Ovary (tissue), 9 donors: Measurements from ENCODE around the gene DAP. TPM values are rescaled to one million over a fixed set of nuclear protein-coding genes. Genes with fewer than 3 reads are reported as not detected.
A peak's percentile ranks its signal among the peaks of the same experiment; 100 is the strongest.
"Not testable (repeated sequence)": the region's sequence is repeated elsewhere in the genome, so short reads cannot be mapped to it uniquely, and the experiment has no call there.

Experiments
- DNase-seq, 5 donors: peaks; one replicate each; pipeline ENCODE4 v3.0.0-alpha.2; 2019 to 2020
- H3K27ac ChIP-seq, 2 donors: fragments of 200-600 bp; one replicate each; pipeline versions ENCODE4 v1.5.1 to v1.8.0; 2019 to 2022
- H3K27me3 ChIP-seq: fragments of 200-600 bp; one replicate; pipeline ENCODE4 v1.8.0; 2022
- H3K36me3 ChIP-seq: fragments of 200-600 bp; sonication (generic); one replicate; pipeline ENCODE4 v1.5.1; 2019
- H3K4me1 ChIP-seq: one replicate; pipeline ENCODE4 v1.8.1; 2013; ENCODE audit warnings: mild to moderate bottlenecking, moderate library complexity; ENCODE audit not compliant: insufficient read depth
- H3K4me3 ChIP-seq: fragments of 200-600 bp; sonication (generic); one replicate; pipeline ENCODE4 v1.5.1; 2017
- H3K9me3 ChIP-seq, 2 donors: fragments of 200-600 bp in 1 of 2; sonication (generic) in 1 of 2; one replicate each; pipeline versions ENCODE4 v1.5.1 to v1.8.1; 2013 to 2019; ENCODE audit warnings: mild to moderate bottlenecking in 1 of 2, moderate library complexity in 1 of 2
- EP300 ChIP-seq: sonication (generic); formaldehyde crosslinking; IDR thresholded peaks from one replicate; pipeline ENCODE4 v1.6.1; 2017; ENCODE audit warnings: antibody characterized with exemption
- POLR2A ChIP-seq: fragments of 450-650 bp; IDR thresholded peaks from one replicate; pipeline ENCODE4 v1.6.1; 2017; ENCODE audit warnings: antibody characterized with exemption, mild to moderate bottlenecking, moderate library complexity
- WGBS, 3 donors: extraction: QIAGEN DNeasy Blood & Tissue Kit in 1 of 3; methylation state at CpG; one replicate each; pipeline versions ENCODE4 v1.1.5 to v1.1.7; 2013 to 2017; 5-methylcytosine and 5-hydroxymethylcytosine counted together
- intact Hi-C, 4 donors: fragments of 100-400 bp; cut with DNase I; formaldehyde crosslinking; loops; one replicate each; pipeline versions ENCODE4 v1.11.0 to v1.15.1; 2022 to 2023
- polyA plus RNA-seq, 2 donors: library from polyadenylated mRNA; stranded (reverse); fragments of 200-250 nt in 1 of 2; fragments of 350-450 nt in 1 of 2; fragmentation: Illumina TruSeq in 1 of 2; extraction: RNeasy Lipid Tissue Mini Kit (QIAGEN cat#74804) in 1 of 2; gene quantifications; one replicate each; pipeline ENCODE4 v1.2.3, GENCODE V29; 2013 to 2014
- total RNA-seq, 7 donors: library from RNA; depleted of rRNA in 2 of 7; stranded (reverse); fragments of >200 nt in 2 of 7; fragmentation: NEBNext Ultra II Directional in 3 of 7; extraction: Animal tissue kit (Norgen Biotek cat#: 25700) in 3 of 7; gene quantifications; one replicate each; pipeline versions ENCODE4 v1.1.0 to v1.2.4, GENCODE V29; 2016 to 2023
- TF ChIP-seq, protein P1 (sequence below), 3 donors: fragments of 450-650 bp in 2 of 3; fragments of 200-600 bp in 1 of 3; IDR thresholded peaks; one replicate each; pipeline versions ENCODE4 v1.5.1 to v1.8.0; 2016 to 2022; ENCODE audit warnings: antibody characterized with exemption in 3 of 3, mild to moderate bottlenecking in 1 of 3
- donor health status: DM: no; HTN: no; CAD: no; lungs with moderate emphysema.
- donor health status: DM: no; HTN: no; CAD: no.
- donor health status: Bipolar disorder and iron deficiency.
- donor health status: DM: yes; HTN: yes; CAD: no.
- donor health status: DM: no; HTN: no; CAD: no.
- donor health status: DM: yes; HTN: yes; CAD: no.

The DAP gene
- total and polyA plus RNA-seq, 9 donors, result 32.0 to 159 (median 88.5) TPM

GRCh38 chr5:10789021-10789420, 28.0 kb upstream of the DAP start:
- no peak overlapping the region for H3K4me3 ChIP-seq
- H3K27ac ChIP-seq, result peak overlapping the region in 1 of 2 donors; percentile 55
- TF ChIP-seq EP300, result no peak
- TF ChIP-seq, protein P1, sequence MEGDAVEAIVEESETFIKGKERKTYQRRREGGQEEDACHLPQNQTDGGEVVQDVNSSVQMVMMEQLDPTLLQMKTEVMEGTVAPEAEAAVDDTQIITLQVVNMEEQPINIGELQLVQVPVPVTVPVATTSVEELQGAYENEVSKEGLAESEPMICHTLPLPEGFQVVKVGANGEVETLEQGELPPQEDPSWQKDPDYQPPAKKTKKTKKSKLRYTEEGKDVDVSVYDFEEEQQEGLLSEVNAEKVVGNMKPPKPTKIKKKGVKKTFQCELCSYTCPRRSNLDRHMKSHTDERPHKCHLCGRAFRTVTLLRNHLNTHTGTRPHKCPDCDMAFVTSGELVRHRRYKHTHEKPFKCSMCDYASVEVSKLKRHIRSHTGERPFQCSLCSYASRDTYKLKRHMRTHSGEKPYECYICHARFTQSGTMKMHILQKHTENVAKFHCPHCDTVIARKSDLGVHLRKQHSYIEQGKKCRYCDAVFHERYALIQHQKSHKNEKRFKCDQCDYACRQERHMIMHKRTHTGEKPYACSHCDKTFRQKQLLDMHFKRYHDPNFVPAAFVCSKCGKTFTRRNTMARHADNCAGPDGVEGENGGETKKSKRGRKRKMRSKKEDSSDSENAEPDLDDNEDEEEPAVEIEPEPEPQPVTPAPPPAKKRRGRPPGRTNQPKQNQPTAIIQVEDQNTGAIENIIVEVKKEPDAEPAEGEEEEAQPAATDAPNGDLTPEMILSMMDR (IDR thresholded peaks at IDR 0.05), result no peak
- TF ChIP-seq POLR2A, result no peak
- WGBS, 3 donors, result 3 to 12% (median 9%) methylated on average over 3 of the region's 3 CpGs
- H3K9me3 ChIP-seq, result no peaks in the 10 kb centered on the region
- peaks cover 10% of the 10 kb centered on the region for H3K4me1 ChIP-seq
- no peaks in the 10 kb centered on the region for H3K36me3 ChIP-seq
- no peaks in the 10 kb centered on the region for H3K27me3 ChIP-seq
- intact Hi-C loops, result no loop called here
- DNase-seq, result peak; percentile 73 to 85 (median 74)

- H3K4me3 ChIP-seq, result no peak overlapping the region
- no peaks in the 10 kb centered on the region for H3K9me3 ChIP-seq
- peak overlapping the region in 1 of 2 donors; percentile 55 for H3K27ac ChIP-seq
- peak in 3 of 5 donors; percentile 19 to 44 (median 33) for DNase-seq
- H3K4me1 ChIP-seq, result peaks cover 10% of the 10 kb centered on the region
- WGBS, 3 donors, result 62 to 79% (median 67%) methylated on average over 5 of the region's 5 CpGs
- TF ChIP-seq POLR2A, result no peak
- intact Hi-C loops, result no loop called here
- H3K36me3 ChIP-seq, result no peaks in the 10 kb centered on the region
- no peaks in the 10 kb centered on the region for H3K27me3 ChIP-seq
Measured at GRCh38 chr5:10788358-10788757, 27.3 kb upstream of the DAP start.

- Histone ChIP-seq H3K4me1 (peaks cover 10% of the 10 kb centered on the region), H3K4me3 (no peak overlapping the region), H3K36me3 (no peaks in the 10 kb centered on the region), H3K27ac (no peak overlapping the region), H3K27me3 (no peaks in the 10 kb centered on the region), H3K9me3 (no peaks in the 10 kb centered on the region)
- WGBS, 3 donors, result 84 to 92% (median 89%) methylated on average over 4 of the region's 4 CpGs
- DNase-seq, result no peak
- no peak for TF ChIP-seq POLR2A
- TF ChIP-seq EP300, result no peak
- TF ChIP-seq, protein P1 (IDR thresholded peaks at IDR 0.05), result no peak
- intact Hi-C loops, result no loop called here
Measured at GRCh38 chr5:10786835-10787234, 25.8 kb upstream of the DAP start.

GRCh38 chr5:10780208-10780607, 19.2 kb upstream of the DAP start:
- not testable (repeated sequence) for H3K4me1 ChIP-seq

GRCh38 chr5:10779592-10779991, 18.6 kb upstream of the DAP start:
- Histone ChIP-seq H3K27ac (no peak overlapping the region), H3K4me3 (no peak overlapping the region), H3K4me1 (peaks cover 3% of the 10 kb centered on the region), H3K27me3 (no peaks in the 10 kb centered on the region), H3K9me3 (no peaks in the 10 kb centered on the region), H3K36me3 (no peaks in the 10 kb centered on the region)
- intact Hi-C loops, result no loop called here
- DNase-seq, result no peak
- no peak for TF ChIP-seq EP300
- TF ChIP-seq, protein P1 (IDR thresholded peaks at IDR 0.05), result no peak
- TF ChIP-seq POLR2A, result no peak

More at GRCh38 chr5:10780208-10780607, 19.2 kb upstream of the DAP start:
- H3K4me3 ChIP-seq, H3K9me3 ChIP-seq, intact Hi-C loops, H3K27me3 ChIP-seq, DNase-seq, H3K27ac ChIP-seq, H3K36me3 ChIP-seq: not testable (repeated sequence)
- 88 to 95% (median 93%) methylated on average over 7 of the region's 7 CpGs for WGBS, 3 donors
